Esophagus squamous epithelium (tissue), 5 donors: Measurements from ENCODE around the gene PRR4. TPM values are rescaled to one million over a fixed set of nuclear protein-coding genes. Genes with fewer than 3 reads are reported as not detected.

Experiments
- DNase-seq: peaks from one replicate; lab custom pipeline; 2025; lab: John Stamatoyannopoulos, UW
- H3K27ac ChIP-seq, 4 donors: fragments of 200-600 bp; sonication (generic); one replicate each; pipeline ENCODE4 v1.5.1; 2016 to 2019; ENCODE audit warnings: mild to moderate bottlenecking in 1 of 4
- H3K27me3 ChIP-seq, 4 donors: fragments of 200-600 bp; sonication (generic); 1 replicate in 3 of 4; 2 replicates in 1 of 4; pipeline versions ENCODE4 v1.5.1 to v1.6.0; 2017 to 2021; ENCODE audit warnings: antibody characterized with exemption in 1 of 4
- H3K36me3 ChIP-seq, 3 donors: fragments of 200-600 bp; sonication (generic); one replicate each; pipeline ENCODE4 v1.5.1; 2016 to 2019
- H3K4me1 ChIP-seq, 3 donors: fragments of 200-600 bp; sonication (generic); one replicate each; pipeline ENCODE4 v1.5.1; 2017 to 2019
- H3K4me3 ChIP-seq, 4 donors: fragments of 200-600 bp; sonication (generic); 1 replicate in 3 of 4; 2 replicates in 1 of 4; pipeline ENCODE4 v1.5.1; 2016 to 2019; ENCODE audit warnings: mild to moderate bottlenecking in 2 of 4, moderate library complexity in 1 of 4
- H3K9me3 ChIP-seq, 3 donors: fragments of 200-600 bp; sonication (generic); one replicate each; pipeline ENCODE4 v1.5.1; 2016 to 2019
- CTCF ChIP-seq, 6 experiments: fragments of 450-650 bp in 4 of 6; fragments of 200-600 bp in 2 of 6; sonication (generic) in 2 of 6; IDR thresholded peaks; one replicate each; pipeline ENCODE4 v1.5.1; 2016 to 2019; ENCODE audit warnings: antibody characterized with exemption in 6 of 6, mild to moderate bottlenecking in 4 of 6, moderate library complexity in 4 of 6
- POLR2A ChIP-seq, 4 donors: fragments of 450-650 bp; IDR thresholded peaks; one replicate each; pipeline ENCODE4 v1.6.1; 2017; ENCODE audit warnings: antibody characterized with exemption in 4 of 4, mild to moderate bottlenecking in 4 of 4, moderate library complexity in 3 of 4
- WGBS, 2 donors: methylation state at CpG; one replicate each; pipeline ENCODE4 v1.1.5; 2018; 5-methylcytosine and 5-hydroxymethylcytosine counted together
- intact Hi-C: fragments of 100-400 bp; cut with DNase I; formaldehyde crosslinking; loops from one replicate; pipeline ENCODE4 v1.15.0; 2022
- total RNA-seq, 4 donors: library from RNA; depleted of rRNA; stranded (reverse); fragments of >200 nt; gene quantifications; one replicate each; pipeline ENCODE4 v1.1.0, GENCODE V29; 2016
- donor health status: DM: yes; HTN: yes; CAD: no.

The PRR4 gene
- total RNA-seq, 4 donors from 2014 or later = 0.76 to 159 (median 1.4) TPM; not detected in 1

- no peaks in the 10 kb centered on the region for H3K9me3 ChIP-seq
- TF ChIP-seq CTCF (IDR thresholded peaks at IDR 0.05) (no peak), POLR2A (IDR thresholded peaks at IDR 0.05) (no peak)
- H3K27ac ChIP-seq = no peak overlapping the region
- WGBS, 2 donors = 57 to 63% methylated on average over 2 of the region's 2 CpGs
- H3K4me1 ChIP-seq = no peaks in the 10 kb centered on the region
- intact Hi-C loops = no loop called here
- no peak for DNase-seq
- no peak overlapping the region for H3K4me3 ChIP-seq
- peaks cover 0 to 12% (median 0%) of the 10 kb centered on the region in 3 donors for H3K36me3 ChIP-seq
- H3K27me3 ChIP-seq = no peaks in the 10 kb centered on the region
These were observed 24.1 kb upstream of the PRR4 start for GRCh38 chr12:10873378-10873777.

- no peak for TF ChIP-seq POLR2A (IDR thresholded peaks at IDR 0.05)
- TF ChIP-seq CTCF (IDR thresholded peaks at IDR 0.05) = peak in 1 of 6 experiments; percentile 23
- H3K27me3 ChIP-seq = no peaks in the 10 kb centered on the region
- no peaks in the 10 kb centered on the region for H3K36me3 ChIP-seq
- no peak overlapping the region for H3K27ac ChIP-seq
- intact Hi-C loops = no loop called here
- peaks cover 0 to 9% (median 0%) of the 10 kb centered on the region in 3 donors for H3K9me3 ChIP-seq
- no peak overlapping the region for H3K4me3 ChIP-seq
- 92 to 94% methylated on average over 2 of the region's 2 CpGs for WGBS, 2 donors
- no peaks in the 10 kb centered on the region for H3K4me1 ChIP-seq
- no peak for DNase-seq
These were observed 18.1 kb upstream of the PRR4 start for GRCh38 chr12:10867381-10867780.

- 80 to 88% methylated on average over 2 of the region's 2 CpGs for WGBS, 2 donors
- no peaks in the 10 kb centered on the region for H3K27me3 ChIP-seq
- H3K27ac ChIP-seq = no peak overlapping the region
- H3K4me3 ChIP-seq = no peak overlapping the region
- no peaks in the 10 kb centered on the region for H3K4me1 ChIP-seq
- DNase-seq = no peak
- H3K36me3 ChIP-seq = peaks cover 0 to 4% (median 0%) of the 10 kb centered on the region in 3 donors
- peaks cover 0 to 23% (median 0%) of the 10 kb centered on the region in 3 donors for H3K9me3 ChIP-seq
- intact Hi-C loops = no loop called here
- no peak for TF ChIP-seq CTCF (IDR thresholded peaks at IDR 0.05)
- no peak for TF ChIP-seq POLR2A (IDR thresholded peaks at IDR 0.05)
These were observed 14.4 kb upstream of the PRR4 start for GRCh38 chr12:10863512-10864218.

- 67 to 80% methylated on average over 2 of the region's 2 CpGs for WGBS, 2 donors
- Histone ChIP-seq H3K27ac (no peak overlapping the region), H3K4me3 (no peak overlapping the region), H3K9me3 (peaks cover 0 to 26% (median 0%) of the 10 kb centered on the region in 3 donors), H3K4me1 (no peaks in the 10 kb centered on the region), H3K27me3 (no peaks in the 10 kb centered on the region), H3K36me3 (peaks cover 0 to 12% (median 0%) of the 10 kb centered on the region in 3 donors)
- intact Hi-C loops = no loop called here
- TF ChIP-seq POLR2A (IDR thresholded peaks at IDR 0.05) = no peak
- no peak for TF ChIP-seq CTCF (IDR thresholded peaks at IDR 0.05)
- no peak for DNase-seq
These were observed 12.1 kb upstream of the PRR4 start for GRCh38 chr12:10861366-10861765.

GRCh38 chr12:10855807-10856206 lies 6.5 kb upstream of the PRR4 start:
- H3K4me1 ChIP-seq = no peaks in the 10 kb centered on the region
- no peak for DNase-seq
- intact Hi-C loops = no loop called here
- peaks cover 0 to 17% (median 17%) of the 10 kb centered on the region in 3 donors for H3K9me3 ChIP-seq
- 92 to 100% methylated on average over 1 to 2 of the region's 2 CpGs for WGBS, 2 donors
- H3K4me3 ChIP-seq = no peak overlapping the region
- H3K36me3 ChIP-seq = peaks cover 0 to 21% (median 0%) of the 10 kb centered on the region in 3 donors
- no peak overlapping the region for H3K27ac ChIP-seq
- H3K27me3 ChIP-seq = no peaks in the 10 kb centered on the region
- TF ChIP-seq POLR2A (IDR thresholded peaks at IDR 0.05) = no peak
- no peak for TF ChIP-seq CTCF (IDR thresholded peaks at IDR 0.05)
